WTC11 (cell line): ENCODE results near the gene TAF7. TPM values are rescaled to one million over a fixed set of nuclear protein-coding genes. Genes with fewer than 3 reads are reported as not detected.

ENCODE experiments used
- ATAC-seq: fragments of 200-7000 bp; cut with Tn5 transposase; 2 replicates; pipeline ENCODE4 v1.10.0; 2021; ENCODE audit warnings: mild to moderate bottlenecking, moderate library complexity
- CTCF ChIA-PET: fragments of 300-600 bp; sonication (Branson Sonifier 250); formaldehyde crosslinking; loops from one replicate; lab custom pipeline; 2021; ENCODE audit warnings: antibody characterized with exemption; lab: Charles Lee
- POLR2A ChIA-PET: fragments of 350-600 bp; sonication (Branson Sonifier 250); formaldehyde crosslinking; loops from one replicate; lab custom pipeline; 2021; ENCODE audit warnings: antibody characterized with exemption; lab: Charles Lee
- DNase-seq: peaks from one replicate; pipeline ENCODE4 v3.0.0; 2021; ENCODE audit warnings: low spot score
- H3K27ac Mint-ChIP-seq: 2 replicates; pipeline ENCODE4 v1.8.0; 2021; ENCODE audit warnings: mixed read lengths
- H3K27me3 Mint-ChIP-seq: 2 replicates; pipeline ENCODE4 v1.8.0; 2021; ENCODE audit warnings: low read depth, mild to moderate bottlenecking, moderate library complexity, mixed read lengths
- H3K36me3 Mint-ChIP-seq: 2 replicates; pipeline ENCODE4 v1.8.0; 2021; ENCODE audit warnings: mixed read lengths
- H3K4me1 Mint-ChIP-seq: 2 replicates; pipeline ENCODE4 v1.8.0; 2022; ENCODE audit warnings: mixed read lengths
- H3K4me3 Mint-ChIP-seq: 2 replicates; pipeline ENCODE4 v1.8.0; 2021; ENCODE audit warnings: mild to moderate bottlenecking, moderate library complexity, mixed read lengths
- H3K9me3 Mint-ChIP-seq: 2 replicates; pipeline ENCODE4 v1.8.0; 2021; ENCODE audit warnings: mixed read lengths
- ESRRA ChIP-seq: sonication (generic); formaldehyde crosslinking; IDR thresholded peaks from 2 replicates; pipeline ENCODE4 v1.8.1; 2022; ENCODE audit warnings: mild to moderate bottlenecking, missing genetic modification reagents, borderline replicate concordance
- HMGA2 ChIP-seq: fragments of 250-450 bp; sonication (Bioruptor Pico); IDR thresholded peaks from 2 replicates; pipeline ENCODE4 v1.4.0; 2021; ENCODE audit warnings: mild to moderate bottlenecking, moderate library complexity
- JAZF1 ChIP-seq: fragments of 250-450 bp; sonication (Bioruptor Pico); IDR thresholded peaks from 2 replicates; pipeline ENCODE4 v1.9.0; 2021; ENCODE audit warnings: moderate library complexity, mild to moderate bottlenecking, inconsistent platforms
- KAT7 ChIP-seq: sonication (generic); formaldehyde crosslinking; IDR thresholded peaks from 2 replicates; pipeline ENCODE4 v1.8.1; 2023; ENCODE audit warnings: missing genetic modification reagents, mild to moderate bottlenecking, borderline replicate concordance
- NFATC4 ChIP-seq: fragments of 250-450 bp; sonication (Bioruptor Pico); IDR thresholded peaks from 2 replicates; pipeline ENCODE4 v1.9.0; 2021; ENCODE audit warnings: mild to moderate bottlenecking
- NR2C2 ChIP-seq: sonication (generic); formaldehyde crosslinking; IDR thresholded peaks from 2 replicates; pipeline ENCODE4 v1.8.0; 2022; ENCODE audit warnings: mild to moderate bottlenecking, missing genetic modification reagents
- RELA ChIP-seq: sonication (generic); formaldehyde crosslinking; IDR thresholded peaks from 2 replicates; pipeline ENCODE4 v1.8.1; 2022; ENCODE audit warnings: missing genetic modification reagents, mild to moderate bottlenecking, borderline replicate concordance
- RORB ChIP-seq: fragments of 250-450 bp; sonication (Bioruptor Pico); IDR thresholded peaks from 2 replicates; pipeline ENCODE4 v1.9.0; 2021; ENCODE audit warnings: mild to moderate bottlenecking
- SOX15 ChIP-seq: fragments of 250-450 bp; sonication (Bioruptor Pico); IDR thresholded peaks from 2 replicates; pipeline ENCODE4 v1.9.0; 2021; ENCODE audit warnings: mild to moderate bottlenecking
- SP1 ChIP-seq: sonication (generic); formaldehyde crosslinking; conservative IDR thresholded peaks from 2 replicates; pipeline ENCODE4 v1.8.1; 2022; ENCODE audit warnings: missing genetic modification reagents
- TCF7 ChIP-seq: sonication (generic); formaldehyde crosslinking; IDR thresholded peaks from 2 replicates; pipeline ENCODE4 v1.8.0; 2022; ENCODE audit warnings: mild to moderate bottlenecking, low read depth, missing genetic modification reagents, moderate library complexity
- TEAD1 ChIP-seq: sonication (generic); formaldehyde crosslinking; IDR thresholded peaks from 2 replicates; pipeline ENCODE4 v1.8.0; 2022; ENCODE audit warnings: mild to moderate bottlenecking, missing genetic modification reagents
- TEAD4 ChIP-seq: sonication (generic); formaldehyde crosslinking; IDR thresholded peaks from 2 replicates; pipeline ENCODE4 v1.8.0; 2022; ENCODE audit warnings: mild to moderate bottlenecking, missing genetic modification reagents
- TP53 ChIP-seq: sonication (generic); formaldehyde crosslinking; IDR thresholded peaks from 2 replicates; pipeline ENCODE4 v1.8.1; 2023; ENCODE audit warnings: mild to moderate bottlenecking, missing genetic modification reagents
- ZNF317 ChIP-seq: sonication (generic); formaldehyde crosslinking; IDR thresholded peaks from 2 replicates; pipeline ENCODE4 v1.8.1; 2023; ENCODE audit warnings: low read depth, mild to moderate bottlenecking, moderate library complexity, missing genetic modification reagents, borderline replicate concordance
- ZNF423 ChIP-seq: fragments of 250-450 bp; sonication (Bioruptor Pico); IDR thresholded peaks from 2 replicates; pipeline ENCODE4 v2.1.2; 2022; ENCODE audit warnings: mild to moderate bottlenecking, moderate library complexity
- ZNF671 ChIP-seq: fragments of 250-450 bp; sonication (Bioruptor Pico); IDR thresholded peaks from 2 replicates; pipeline ENCODE4 v1.8.0; 2021; ENCODE audit warnings: mild to moderate bottlenecking
- total RNA-seq: library from RNA; stranded (reverse); gene quantifications from 3 replicates; pipeline ENCODE4 v1.2.3, GENCODE V29; 2021
- TF ChIP-seq, protein P1 (sequence below): fragments of 250-450 bp; sonication (Bioruptor Pico); conservative IDR thresholded peaks from 2 replicates; pipeline ENCODE4 v1.9.0; 2021; ENCODE audit warnings: mild to moderate bottlenecking
- TF ChIP-seq, protein P2 (sequence below): sonication (generic); formaldehyde crosslinking; IDR thresholded peaks from 2 replicates; pipeline ENCODE4 v1.8.1; 2022; ENCODE audit warnings: mild to moderate bottlenecking, missing genetic modification reagents, moderate library complexity, borderline replicate concordance
- TF ChIP-seq, protein P3 (sequence below): fragments of 250-450 bp; sonication (Bioruptor Pico); IDR thresholded peaks from 2 replicates; pipeline ENCODE4 v1.9.0; 2021; ENCODE audit warnings: mild to moderate bottlenecking
- TF ChIP-seq, protein P4 (sequence below): sonication (generic); formaldehyde crosslinking; IDR thresholded peaks from 2 replicates; pipeline ENCODE4 v1.8.1; 2023; ENCODE audit warnings: mild to moderate bottlenecking, missing genetic modification reagents, moderate library complexity
- TF ChIP-seq, protein P5 (sequence below): sonication (generic); formaldehyde crosslinking; IDR thresholded peaks from 2 replicates; pipeline ENCODE4 v1.8.1; 2023; ENCODE audit warnings: mild to moderate bottlenecking, missing genetic modification reagents, moderate library complexity
- TF ChIP-seq, protein P6 (sequence below): fragments of 250-450 bp; sonication (Bioruptor Pico); IDR thresholded peaks from 2 replicates; pipeline ENCODE4 v1.9.0; 2021; ENCODE audit warnings: mild to moderate bottlenecking
- TF ChIP-seq, protein P7 (sequence below): sonication (generic); formaldehyde crosslinking; IDR thresholded peaks from 2 replicates; pipeline ENCODE4 v1.8.0; 2022; ENCODE audit warnings: mild to moderate bottlenecking, missing genetic modification reagents

The TAF7 gene
- total RNA-seq, 1 experiment from 2014 or later, result 96.2 TPM

DNA sequence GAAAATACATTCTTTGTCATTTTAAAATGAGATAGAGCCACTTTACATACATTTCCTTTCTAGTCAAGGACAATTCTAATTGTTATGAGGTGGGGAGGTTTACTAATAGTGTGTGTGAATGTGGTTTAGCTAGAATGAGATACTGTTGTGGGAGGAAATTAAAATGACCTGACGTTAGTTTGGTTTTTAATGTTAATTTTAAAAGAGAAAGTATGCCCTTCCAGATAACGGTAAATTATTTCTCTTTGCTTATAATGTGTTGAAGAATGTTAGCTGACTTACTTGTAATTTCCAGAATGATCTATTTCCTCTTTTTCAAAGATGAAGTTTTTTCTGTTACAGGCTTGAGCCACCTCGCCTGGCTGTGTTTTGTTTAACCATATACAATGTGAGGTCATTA, 1.7 kb upstream of the TAF7 start:
- POLR2A ChIA-PET, result no interaction called here
- H3K27me3 Mint-ChIP-seq, result peaks cover 28% of the 10 kb centered on the region

DNA sequence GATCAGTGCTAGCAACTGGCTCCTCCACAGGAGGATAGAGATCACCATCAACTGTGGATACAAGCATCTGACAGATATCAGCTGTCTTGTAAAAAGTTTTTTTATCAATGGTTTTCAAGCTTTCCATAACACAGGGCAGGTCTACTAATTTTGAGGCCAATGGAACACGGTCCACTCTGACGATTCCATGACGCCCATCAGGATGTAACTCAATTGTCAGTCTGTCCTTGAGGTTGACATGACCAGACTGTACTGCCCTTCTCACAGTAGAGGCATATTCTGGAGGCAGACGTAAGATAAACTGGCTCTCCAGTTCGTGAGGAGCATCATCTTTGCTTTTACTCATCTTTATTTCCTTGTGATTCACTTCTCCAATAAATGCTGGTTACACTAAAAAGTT, 885 bp downstream of the TAF7 start:
- DNase-seq (no peak), ATAC-seq (no peak)
- Mint-ChIP-seq H3K4me1 (peaks cover 24% of the 10 kb centered on the region), H3K27ac (peak overlapping the region; percentile 99), H3K9me3 (peaks cover 33% of the 10 kb centered on the region), H3K4me3 (peak overlapping the region; percentile 99), H3K27me3 (peaks cover 24% of the 10 kb centered on the region), H3K36me3 (peaks cover 48% of the 10 kb centered on the region)
- TF ChIP-seq, protein P1, sequence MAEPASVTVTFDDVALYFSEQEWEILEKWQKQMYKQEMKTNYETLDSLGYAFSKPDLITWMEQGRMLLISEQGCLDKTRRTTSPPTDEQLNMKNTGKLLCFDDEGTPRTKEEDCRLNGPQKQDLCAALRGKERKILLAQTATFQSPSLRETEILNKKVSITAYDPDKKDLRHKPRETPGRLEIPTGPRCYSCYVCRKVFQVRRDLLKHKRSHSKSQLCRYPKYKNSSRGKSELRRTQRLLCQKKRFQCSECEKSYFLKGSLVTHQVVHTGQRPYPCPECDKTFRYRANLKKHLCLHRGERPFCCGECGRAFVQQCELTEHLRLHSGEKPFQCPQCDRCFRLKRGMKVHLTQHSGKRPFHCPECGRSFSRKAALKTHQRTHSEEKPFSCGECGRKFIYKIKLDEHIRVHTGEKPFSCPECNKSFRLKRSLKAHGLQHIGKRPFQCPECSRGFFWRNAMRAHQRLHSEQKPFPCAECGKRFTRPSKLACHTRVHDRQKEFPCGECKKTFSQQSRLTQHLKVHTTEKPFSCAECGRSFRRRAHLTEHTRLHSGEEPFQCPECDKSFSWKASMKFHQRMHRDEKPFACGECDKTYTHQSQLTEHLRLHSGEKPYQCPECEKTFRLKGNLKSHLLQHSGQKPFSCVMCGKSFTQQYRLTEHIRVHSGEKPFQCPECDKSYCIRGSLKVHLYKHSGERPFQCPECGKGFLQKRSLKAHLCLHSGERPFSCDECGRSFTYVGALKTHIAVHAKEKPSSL (CRISPR knock-in tag), result no peak
- no peak for TF ChIP-seq TCF7 (CRISPR knock-in tag)
- no peak for TF ChIP-seq TEAD4 (CRISPR knock-in tag)
- no peak for TF ChIP-seq SP1 (CRISPR knock-in tag)
- no peak for TF ChIP-seq NFATC4 (CRISPR knock-in tag)
- no peak for TF ChIP-seq ESRRA (CRISPR knock-in tag)
- TF ChIP-seq, protein P2, sequence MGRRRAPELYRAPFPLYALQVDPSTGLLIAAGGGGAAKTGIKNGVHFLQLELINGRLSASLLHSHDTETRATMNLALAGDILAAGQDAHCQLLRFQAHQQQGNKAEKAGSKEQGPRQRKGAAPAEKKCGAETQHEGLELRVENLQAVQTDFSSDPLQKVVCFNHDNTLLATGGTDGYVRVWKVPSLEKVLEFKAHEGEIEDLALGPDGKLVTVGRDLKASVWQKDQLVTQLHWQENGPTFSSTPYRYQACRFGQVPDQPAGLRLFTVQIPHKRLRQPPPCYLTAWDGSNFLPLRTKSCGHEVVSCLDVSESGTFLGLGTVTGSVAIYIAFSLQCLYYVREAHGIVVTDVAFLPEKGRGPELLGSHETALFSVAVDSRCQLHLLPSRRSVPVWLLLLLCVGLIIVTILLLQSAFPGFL (CRISPR knock-in tag), result no peak
- no peak for TF ChIP-seq ZNF317 (CRISPR knock-in tag)
- TF ChIP-seq RELA (CRISPR knock-in tag), result no peak
- TF ChIP-seq, protein P3, sequence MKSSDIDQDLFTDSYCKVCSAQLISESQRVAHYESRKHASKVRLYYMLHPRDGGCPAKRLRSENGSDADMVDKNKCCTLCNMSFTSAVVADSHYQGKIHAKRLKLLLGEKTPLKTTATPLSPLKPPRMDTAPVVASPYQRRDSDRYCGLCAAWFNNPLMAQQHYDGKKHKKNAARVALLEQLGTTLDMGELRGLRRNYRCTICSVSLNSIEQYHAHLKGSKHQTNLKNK (CRISPR knock-in tag), result no peak
- no peak for TF ChIP-seq TEAD1
- no peak for TF ChIP-seq KAT7
- no peak for TF ChIP-seq SOX15 (CRISPR knock-in tag)
- TF ChIP-seq HMGA2 (CRISPR knock-in tag), result no peak
- TF ChIP-seq ZNF423 (CRISPR knock-in tag), result no peak
- TF ChIP-seq, protein P4, sequence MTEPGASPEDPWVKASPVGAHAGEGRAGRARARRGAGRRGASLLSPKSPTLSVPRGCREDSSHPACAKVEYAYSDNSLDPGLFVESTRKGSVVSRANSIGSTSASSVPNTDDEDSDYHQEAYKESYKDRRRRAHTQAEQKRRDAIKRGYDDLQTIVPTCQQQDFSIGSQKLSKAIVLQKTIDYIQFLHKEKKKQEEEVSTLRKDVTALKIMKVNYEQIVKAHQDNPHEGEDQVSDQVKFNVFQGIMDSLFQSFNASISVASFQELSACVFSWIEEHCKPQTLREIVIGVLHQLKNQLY (CRISPR knock-in tag), result no peak
- ChIA-PET POLR2A (interaction anchor here (0.8 to 1.6 kb wide), 4 partner anchors 11 to 238 kb away, joined by 3 to 5 read pairs (median 4); partner anchors contain the start of genes PCDHB15 and PCDHGA1), CTCF (interaction anchor here (0.5 to 4.9 kb wide), 40 partner anchors 8 to 244 kb away, joined by 3 to 46 read pairs (median 6); partner anchors contain the start of genes PCDHB10, PCDHB11, PCDHB12 and PCDHB14)

More for the DNA sequence above, 1.7 kb upstream of the TAF7 start:
- H3K36me3 Mint-ChIP-seq, result peaks cover 34% of the 10 kb centered on the region
- H3K27ac Mint-ChIP-seq, result no peak overlapping the region
- H3K4me3 Mint-ChIP-seq, result peak overlapping the region; percentile 99
- DNase-seq (no peak), ATAC-seq (no peak)
- CTCF ChIA-PET, result no interaction called here
- TF ChIP-seq NFATC4 (CRISPR knock-in tag) (no peak), RORB (CRISPR knock-in tag) (no peak), ZNF671 (CRISPR knock-in tag) (no peak), JAZF1 (no peak), TP53 (CRISPR knock-in tag) (no peak), NR2C2 (CRISPR knock-in tag) (no peak)
- TF ChIP-seq, protein P5, sequence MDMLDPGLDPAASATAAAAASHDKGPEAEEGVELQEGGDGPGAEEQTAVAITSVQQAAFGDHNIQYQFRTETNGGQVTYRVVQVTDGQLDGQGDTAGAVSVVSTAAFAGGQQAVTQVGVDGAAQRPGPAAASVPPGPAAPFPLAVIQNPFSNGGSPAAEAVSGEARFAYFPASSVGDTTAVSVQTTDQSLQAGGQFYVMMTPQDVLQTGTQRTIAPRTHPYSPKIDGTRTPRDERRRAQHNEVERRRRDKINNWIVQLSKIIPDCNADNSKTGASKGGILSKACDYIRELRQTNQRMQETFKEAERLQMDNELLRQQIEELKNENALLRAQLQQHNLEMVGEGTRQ (CRISPR knock-in tag), result no peak
- TF ChIP-seq, protein P6, sequence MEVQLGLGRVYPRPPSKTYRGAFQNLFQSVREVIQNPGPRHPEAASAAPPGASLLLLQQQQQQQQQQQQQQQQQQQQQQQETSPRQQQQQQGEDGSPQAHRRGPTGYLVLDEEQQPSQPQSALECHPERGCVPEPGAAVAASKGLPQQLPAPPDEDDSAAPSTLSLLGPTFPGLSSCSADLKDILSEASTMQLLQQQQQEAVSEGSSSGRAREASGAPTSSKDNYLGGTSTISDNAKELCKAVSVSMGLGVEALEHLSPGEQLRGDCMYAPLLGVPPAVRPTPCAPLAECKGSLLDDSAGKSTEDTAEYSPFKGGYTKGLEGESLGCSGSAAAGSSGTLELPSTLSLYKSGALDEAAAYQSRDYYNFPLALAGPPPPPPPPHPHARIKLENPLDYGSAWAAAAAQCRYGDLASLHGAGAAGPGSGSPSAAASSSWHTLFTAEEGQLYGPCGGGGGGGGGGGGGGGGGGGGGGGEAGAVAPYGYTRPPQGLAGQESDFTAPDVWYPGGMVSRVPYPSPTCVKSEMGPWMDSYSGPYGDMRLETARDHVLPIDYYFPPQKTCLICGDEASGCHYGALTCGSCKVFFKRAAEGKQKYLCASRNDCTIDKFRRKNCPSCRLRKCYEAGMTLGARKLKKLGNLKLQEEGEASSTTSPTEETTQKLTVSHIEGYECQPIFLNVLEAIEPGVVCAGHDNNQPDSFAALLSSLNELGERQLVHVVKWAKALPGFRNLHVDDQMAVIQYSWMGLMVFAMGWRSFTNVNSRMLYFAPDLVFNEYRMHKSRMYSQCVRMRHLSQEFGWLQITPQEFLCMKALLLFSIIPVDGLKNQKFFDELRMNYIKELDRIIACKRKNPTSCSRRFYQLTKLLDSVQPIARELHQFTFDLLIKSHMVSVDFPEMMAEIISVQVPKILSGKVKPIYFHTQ (CRISPR knock-in tag), result no peak
- TF ChIP-seq, protein P7, sequence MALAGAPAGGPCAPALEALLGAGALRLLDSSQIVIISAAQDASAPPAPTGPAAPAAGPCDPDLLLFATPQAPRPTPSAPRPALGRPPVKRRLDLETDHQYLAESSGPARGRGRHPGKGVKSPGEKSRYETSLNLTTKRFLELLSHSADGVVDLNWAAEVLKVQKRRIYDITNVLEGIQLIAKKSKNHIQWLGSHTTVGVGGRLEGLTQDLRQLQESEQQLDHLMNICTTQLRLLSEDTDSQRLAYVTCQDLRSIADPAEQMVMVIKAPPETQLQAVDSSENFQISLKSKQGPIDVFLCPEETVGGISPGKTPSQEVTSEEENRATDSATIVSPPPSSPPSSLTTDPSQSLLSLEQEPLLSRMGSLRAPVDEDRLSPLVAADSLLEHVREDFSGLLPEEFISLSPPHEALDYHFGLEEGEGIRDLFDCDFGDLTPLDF (CRISPR knock-in tag), result no peak
- peaks cover 42% of the 10 kb centered on the region for H3K9me3 Mint-ChIP-seq
- peaks cover 31% of the 10 kb centered on the region for H3K4me1 Mint-ChIP-seq
